H54 (cell line): ENCODE measurements around the gene CPN2.

Experiments
- DNase-seq: peaks from one replicate; pipeline ENCODE4 v3.0.0; 2011; ENCODE audit warnings: low spot score, mixed read lengths; ENCODE audit not compliant: insufficient read length
- FAIRE-seq: peaks from 3 replicates; lab custom pipeline; 2011; peaks lifted over from hg19 to GRCh38; lab: Jason Lieb, UNC
- POLR2A ChIP-seq: IDR thresholded peaks from 2 replicates; pipeline ENCODE4 v1.6.1; 2011; ENCODE audit warnings: low read depth, mild to moderate bottlenecking, low read length

Gene CPN2

DNA sequence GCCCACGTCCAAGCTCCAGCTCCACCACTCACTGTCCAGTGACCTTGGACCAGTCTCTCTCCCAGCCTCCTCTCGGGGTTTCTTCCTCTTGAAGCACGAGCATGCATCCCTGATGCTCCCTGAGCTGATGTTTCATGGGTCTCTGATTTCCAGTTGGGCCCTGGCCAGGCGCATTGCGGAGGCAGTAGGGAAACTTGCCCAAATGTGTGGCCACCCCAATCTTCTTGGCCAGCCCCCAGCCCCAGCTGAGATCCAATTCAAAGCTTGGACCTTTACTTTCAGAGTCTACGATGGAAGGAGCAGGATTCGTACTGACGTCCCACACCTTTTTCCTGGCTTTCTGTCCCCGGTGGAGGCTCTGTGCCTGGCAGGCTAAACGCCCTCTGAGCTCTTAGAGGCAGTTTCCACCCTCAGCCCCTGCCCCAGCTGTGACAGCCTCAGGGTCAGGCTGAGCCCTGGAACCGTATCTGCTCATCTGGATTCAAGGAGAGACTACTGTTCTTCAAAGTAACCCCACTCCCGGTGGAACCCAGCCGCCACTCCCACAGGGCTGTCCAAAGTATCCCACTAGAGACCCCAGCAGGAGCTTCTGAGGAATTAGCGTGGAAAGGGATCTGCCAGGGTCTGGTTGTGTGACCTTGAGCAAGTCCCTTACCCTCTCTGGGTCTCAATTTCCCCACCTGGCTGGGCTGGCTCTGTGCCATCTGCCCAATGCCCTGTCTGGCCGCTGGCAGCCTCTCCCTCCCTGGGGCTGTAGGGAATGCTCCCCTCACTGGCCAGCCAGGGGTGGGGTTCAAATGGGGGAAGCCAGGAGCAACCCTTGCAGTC is 37.4 kb downstream of the CPN2 start:
- FAIRE-seq (no peak), DNase-seq (no peak)
- TF ChIP-seq POLR2A: no peak

DNA sequence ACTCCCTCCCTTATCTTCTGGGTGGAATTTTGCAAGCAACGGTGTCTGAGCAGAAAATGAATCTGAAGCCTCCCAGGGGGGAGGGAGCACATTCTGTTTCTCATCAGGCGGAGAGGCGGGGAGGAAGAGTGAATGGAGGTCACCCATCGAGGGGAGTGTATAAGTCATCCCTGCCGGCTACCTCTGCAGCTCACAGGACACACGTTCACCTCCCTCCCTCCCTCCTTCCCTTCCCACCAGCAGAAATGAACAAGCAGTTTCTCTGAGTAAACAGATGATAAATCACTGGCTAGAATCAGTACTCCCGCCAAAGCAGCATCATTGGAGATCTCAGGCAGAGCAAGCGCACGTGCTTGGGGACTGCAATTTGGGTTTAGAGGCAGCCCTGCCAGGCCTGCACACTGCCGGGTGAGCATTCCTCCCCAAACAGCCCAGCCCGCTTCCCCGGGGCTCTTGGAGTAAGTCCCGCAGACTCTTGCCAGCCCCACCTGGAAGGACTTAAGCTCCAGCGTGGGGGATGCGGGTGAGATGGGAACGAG is 38.3 kb downstream of the CPN2 start:
- TF ChIP-seq POLR2A: no peak
- FAIRE-seq (no peak), DNase-seq (no peak)

- no peak for FAIRE-seq
- no peak for DNase-seq
- no peak for TF ChIP-seq POLR2A
These were observed 38.9 kb downstream of the CPN2 start for GRCh38 chr3:194312186-194312742.

- TF ChIP-seq POLR2A: no peak
- DNase-seq (no peak), FAIRE-seq (no peak)
These were observed 40.1 kb downstream of the CPN2 start for GRCh38 chr3:194311000-194311399.

- DNase-seq (no peak), FAIRE-seq (no peak)
- no peak for TF ChIP-seq POLR2A
These were observed 40.9 kb downstream of the CPN2 start for GRCh38 chr3:194310060-194310835.

DNA sequence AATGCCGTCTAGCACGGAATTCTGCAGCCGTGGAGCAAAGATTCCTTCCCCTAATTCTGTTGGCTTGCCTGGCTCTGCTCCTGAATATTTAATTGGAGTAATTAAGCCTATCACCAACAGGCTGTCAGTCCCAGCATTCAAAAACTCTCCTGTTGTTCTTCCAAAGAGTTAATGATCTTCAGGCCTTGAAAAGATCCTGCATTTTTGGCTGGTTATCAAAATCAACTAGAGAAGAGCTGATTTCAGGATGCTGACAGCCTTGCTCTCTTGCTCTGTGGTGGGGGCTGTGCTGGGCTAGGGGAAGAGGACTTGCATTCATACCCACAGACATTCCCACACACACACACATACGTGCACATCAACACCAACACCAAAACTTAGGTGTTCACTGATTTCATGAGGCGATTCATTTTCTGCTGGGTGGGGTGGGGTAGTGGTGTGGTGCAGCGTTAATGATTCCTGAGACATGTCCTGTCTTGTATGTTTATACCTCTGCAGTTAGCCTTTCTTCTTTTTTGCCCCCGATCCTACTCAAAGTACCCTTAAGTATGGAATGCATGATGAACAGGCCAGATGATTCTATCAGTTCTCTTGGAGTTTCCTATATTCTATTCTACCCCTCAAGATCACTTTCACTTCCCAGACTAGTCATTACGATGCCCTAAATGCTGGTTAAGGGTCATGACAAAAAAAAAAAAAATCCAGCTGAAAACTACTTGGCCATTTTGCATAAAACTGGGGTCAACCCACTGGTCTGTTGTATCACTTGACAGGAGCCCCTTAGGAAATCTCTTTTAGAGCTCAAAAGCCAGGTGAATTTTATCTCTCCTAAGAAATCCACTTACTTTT is 42.3 kb downstream of the CPN2 start:
- TF ChIP-seq POLR2A: no peak
- DNase-seq (no peak), FAIRE-seq (no peak)

DNA sequence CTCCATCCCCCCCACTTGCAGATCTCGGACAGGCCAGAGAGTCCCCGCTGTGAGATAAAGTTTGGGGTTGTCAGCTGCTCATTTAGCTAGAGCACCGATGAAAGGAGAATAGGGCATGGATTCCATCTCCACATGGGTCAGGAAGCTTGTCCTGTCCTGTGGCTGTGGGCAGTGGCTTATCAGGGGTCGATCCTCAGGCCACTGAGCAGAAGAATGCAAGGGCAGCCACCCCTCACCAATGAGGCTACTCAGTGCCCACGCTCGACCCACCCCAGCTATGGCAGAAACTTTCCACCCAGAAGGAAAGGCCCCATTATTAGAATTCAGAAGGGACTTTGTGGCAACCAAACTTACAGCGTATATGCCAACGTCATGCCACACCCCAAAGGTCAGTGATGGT is 43.3 kb downstream of the CPN2 start:
- FAIRE-seq: no peak
- no peak for DNase-seq
- TF ChIP-seq POLR2A: no peak

GRCh38 chr3:194306771-194307640 is 44.1 kb downstream of the CPN2 start:
- no peak for TF ChIP-seq POLR2A
- no peak for FAIRE-seq
- no peak for DNase-seq

DNA sequence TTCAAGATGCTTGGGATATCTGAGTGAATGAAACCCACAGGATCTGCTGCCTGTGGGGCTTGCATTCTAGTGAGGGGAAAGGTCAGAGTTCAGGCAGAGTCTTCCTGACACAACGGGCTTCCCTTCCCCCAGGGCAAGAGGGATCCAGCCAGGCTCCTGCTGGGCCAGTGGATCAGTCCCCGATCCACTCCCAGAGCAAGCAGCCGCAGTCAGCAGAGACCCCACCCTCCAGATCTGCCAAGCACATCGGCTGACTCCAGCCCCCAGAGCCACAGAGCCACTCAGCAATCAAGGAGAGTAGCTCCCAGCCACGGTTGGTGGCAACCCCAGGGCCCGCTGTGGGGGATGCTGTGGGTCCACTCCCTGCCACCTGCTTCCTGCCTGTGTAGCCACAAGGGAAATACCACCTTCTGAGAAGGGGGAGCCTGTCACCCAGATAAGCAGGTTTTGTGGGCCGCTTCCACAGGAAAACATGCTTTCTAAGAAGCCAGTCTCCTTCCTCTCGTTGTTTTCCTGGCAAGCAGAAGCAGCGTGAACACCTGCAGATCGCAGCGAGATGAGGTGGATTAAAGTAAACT is 44.9 kb downstream of the CPN2 start:
- DNase-seq (no peak), FAIRE-seq (no peak)
- no peak for TF ChIP-seq POLR2A

GRCh38 chr3:194305356-194306108 is 45.6 kb downstream of the CPN2 start:
- FAIRE-seq (no peak), DNase-seq (no peak)
- TF ChIP-seq POLR2A: no peak

DNA sequence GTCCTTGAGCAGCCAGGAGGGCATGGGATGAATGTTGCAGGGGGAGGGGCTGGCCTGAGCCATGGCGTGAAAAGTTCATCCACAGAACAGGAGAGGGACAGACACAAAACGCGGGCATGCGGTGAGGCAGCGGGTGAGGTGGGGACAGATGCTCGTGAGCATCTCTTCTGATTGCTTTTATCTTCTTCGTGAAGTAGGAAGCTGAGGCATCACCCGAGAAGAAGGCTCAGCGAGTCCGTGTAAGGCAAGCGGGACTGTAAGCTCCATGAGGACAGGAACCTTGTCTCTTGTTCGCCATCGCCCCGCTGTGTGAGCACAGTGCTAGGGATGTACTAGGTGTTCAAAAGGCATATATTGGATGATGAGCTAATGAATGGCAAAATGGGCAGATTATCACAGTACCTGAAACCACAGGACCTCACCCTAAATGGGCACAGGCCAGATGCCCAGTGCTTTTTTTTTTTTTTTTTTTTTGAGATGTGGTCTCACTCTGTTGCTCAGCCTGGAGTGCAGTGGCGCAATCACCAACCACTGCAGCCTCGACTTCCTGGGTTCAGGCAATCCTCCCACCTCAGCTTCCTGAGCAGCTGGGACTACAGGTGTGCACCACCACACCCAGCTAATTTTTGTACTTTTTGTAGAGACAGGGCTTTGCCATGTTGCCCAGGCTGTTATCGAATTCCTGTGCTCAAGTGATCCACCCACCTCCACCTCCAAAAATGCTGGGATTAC is 46.8 kb downstream of the CPN2 start:
- no peak for DNase-seq
- FAIRE-seq: no peak
- TF ChIP-seq POLR2A: no peak
